Psoas muscle (tissue), 8 donors: Measurements from ENCODE around the gene NDUFAF7. TPM values are rescaled to one million over a fixed set of nuclear protein-coding genes. Genes with fewer than 3 reads are reported as not detected.

Experiments used
- ATAC-seq, 4 donors: fragments of 200-7000 bp; cut with Tn5 transposase; one replicate each; pipeline ENCODE4 v1.9.1; 2020; ENCODE audit warnings: moderate library complexity in 3 of 4, mild to moderate bottlenecking in 2 of 4
- DNase-seq, 2 donors: peaks; one replicate each; pipeline ENCODE4 v3.0.0-alpha.2; 2020
- H3K27ac ChIP-seq: fragments of 200-600 bp; one replicate; pipeline ENCODE4 v1.8.0; 2022
- H3K27me3 ChIP-seq, 3 donors: fragments of 200-600 bp in 1 of 3; one replicate each; pipeline versions ENCODE4 v1.6.1 to v1.8.0; 2013 to 2022; ENCODE audit warnings: low read length in 2 of 3, mild to moderate bottlenecking in 2 of 3, moderate library complexity in 1 of 3; ENCODE audit not compliant: insufficient read depth in 3 of 3
- H3K36me3 ChIP-seq, 2 donors: fragments of 200-600 bp in 1 of 2; one replicate each; pipeline versions ENCODE4 v1.6.1 to v1.8.0; 2013 to 2022; ENCODE audit warnings: low read depth in 1 of 2, mild to moderate bottlenecking in 1 of 2, moderate library complexity in 1 of 2; ENCODE audit not compliant: insufficient read depth in 1 of 2
- H3K4me1 ChIP-seq: fragments of 200-600 bp; one replicate; pipeline ENCODE4 v1.8.0; 2022
- H3K4me3 ChIP-seq: fragments of 200-600 bp; one replicate; pipeline ENCODE4 v1.8.0; 2022; ENCODE audit warnings: mild to moderate bottlenecking
- H3K9me3 ChIP-seq: fragments of 200-600 bp; one replicate; pipeline ENCODE4 v1.8.0; 2022
- WGBS, 3 donors: extraction: QIAGEN DNeasy Blood & Tissue Kit; methylation state at CpG; one replicate each; pipeline versions ENCODE4 v1.1.6 to v1.1.7; 2013; 5-methylcytosine and 5-hydroxymethylcytosine counted together
- intact Hi-C, 2 donors: fragments of 100-400 bp; cut with DNase I; formaldehyde crosslinking; loops; one replicate each; pipeline versions ENCODE4 v1.11.0 to v1.14.2; 2022
- polyA plus RNA-seq, 3 donors: library from polyadenylated mRNA; stranded (reverse); fragments of 200-250 nt; gene quantifications; one replicate each; pipeline ENCODE4 v1.2.3, GENCODE V29; 2013
- total RNA-seq, 4 donors: library from RNA; stranded (reverse); fragmentation: NEBNext Ultra II Directional in 2 of 4; extraction: Animal tissue kit (Norgen Biotek cat#: 25700) in 2 of 4; gene quantifications; one replicate each; pipeline versions ENCODE4 v1.2.1 to v1.2.4, GENCODE V29; 2021 to 2023
- TF ChIP-seq, protein P1 (sequence below): fragments of 200-600 bp; IDR thresholded peaks from one replicate; pipeline ENCODE4 v1.8.0; 2022; ENCODE audit warnings: antibody characterized with exemption
- donor health status: healthy with polysubstance abuse.
- donor health status: DM: no; HTN: no; CAD: no; lungs with moderate emphysema.
- donor health status: Bipolar disorder and iron deficiency.
- donor health status: healthy.
- donor health status: DM: yes; HTN: yes; CAD: no.
- donor health status: DM: no; HTN: no; CAD: no.
- donor health status: DM: no; HTN: no; CAD: no.
- donor health status: DM: yes; HTN: yes; CAD: no.

Gene NDUFAF7
- total and polyA plus RNA-seq, 7 donors: 15.1 to 31.1 (median 20.8) TPM

DNA sequence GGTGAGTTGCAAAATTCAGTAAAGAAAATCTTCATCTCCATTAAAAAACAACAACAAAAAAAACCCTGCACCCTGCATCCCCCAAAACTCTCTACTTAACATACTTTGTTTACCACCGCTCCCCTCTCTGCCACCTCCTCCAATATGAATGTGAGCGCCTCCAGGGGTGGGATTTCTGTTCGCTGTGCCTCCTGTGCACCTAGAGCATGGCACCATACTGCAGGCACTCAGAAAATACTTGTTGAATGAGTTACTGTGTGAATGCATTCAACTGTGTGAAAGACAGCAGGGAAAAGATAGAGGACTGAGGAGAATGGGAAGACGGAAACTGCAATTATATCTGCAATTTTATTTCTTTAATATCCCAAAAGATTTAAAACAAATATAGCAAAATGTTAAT, 4.6 kb upstream of the NDUFAF7 start:
- TF ChIP-seq, protein P1, sequence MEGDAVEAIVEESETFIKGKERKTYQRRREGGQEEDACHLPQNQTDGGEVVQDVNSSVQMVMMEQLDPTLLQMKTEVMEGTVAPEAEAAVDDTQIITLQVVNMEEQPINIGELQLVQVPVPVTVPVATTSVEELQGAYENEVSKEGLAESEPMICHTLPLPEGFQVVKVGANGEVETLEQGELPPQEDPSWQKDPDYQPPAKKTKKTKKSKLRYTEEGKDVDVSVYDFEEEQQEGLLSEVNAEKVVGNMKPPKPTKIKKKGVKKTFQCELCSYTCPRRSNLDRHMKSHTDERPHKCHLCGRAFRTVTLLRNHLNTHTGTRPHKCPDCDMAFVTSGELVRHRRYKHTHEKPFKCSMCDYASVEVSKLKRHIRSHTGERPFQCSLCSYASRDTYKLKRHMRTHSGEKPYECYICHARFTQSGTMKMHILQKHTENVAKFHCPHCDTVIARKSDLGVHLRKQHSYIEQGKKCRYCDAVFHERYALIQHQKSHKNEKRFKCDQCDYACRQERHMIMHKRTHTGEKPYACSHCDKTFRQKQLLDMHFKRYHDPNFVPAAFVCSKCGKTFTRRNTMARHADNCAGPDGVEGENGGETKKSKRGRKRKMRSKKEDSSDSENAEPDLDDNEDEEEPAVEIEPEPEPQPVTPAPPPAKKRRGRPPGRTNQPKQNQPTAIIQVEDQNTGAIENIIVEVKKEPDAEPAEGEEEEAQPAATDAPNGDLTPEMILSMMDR: no peak
- 92 to 96% (median 96%) methylated on average over 4 of the region's 4 CpGs for WGBS, 3 donors
- no peak overlapping the region for H3K27ac ChIP-seq

GRCh38 chr2:37228788-37229187, 2.7 kb upstream of the NDUFAF7 start:
- intact Hi-C loops: no loop called here
- H3K4me1 ChIP-seq: peaks cover 34% of the 10 kb centered on the region
- WGBS, 3 donors: 96 to 97% (median 96%) methylated on average over 3 of the region's 3 CpGs

More for the DNA sequence above, 4.6 kb upstream of the NDUFAF7 start:
- no peak for ATAC-seq
- no peak overlapping the region for H3K4me3 ChIP-seq
- no peaks in the 10 kb centered on the region for H3K9me3 ChIP-seq
- H3K27me3 ChIP-seq: no peaks in the 10 kb centered on the region
- peaks cover 13 to 56% of the 10 kb centered on the region in 2 donors for H3K36me3 ChIP-seq
- H3K4me1 ChIP-seq: peaks cover 23% of the 10 kb centered on the region
- DNase-seq: no peak
- intact Hi-C loops: no loop called here

DNA sequence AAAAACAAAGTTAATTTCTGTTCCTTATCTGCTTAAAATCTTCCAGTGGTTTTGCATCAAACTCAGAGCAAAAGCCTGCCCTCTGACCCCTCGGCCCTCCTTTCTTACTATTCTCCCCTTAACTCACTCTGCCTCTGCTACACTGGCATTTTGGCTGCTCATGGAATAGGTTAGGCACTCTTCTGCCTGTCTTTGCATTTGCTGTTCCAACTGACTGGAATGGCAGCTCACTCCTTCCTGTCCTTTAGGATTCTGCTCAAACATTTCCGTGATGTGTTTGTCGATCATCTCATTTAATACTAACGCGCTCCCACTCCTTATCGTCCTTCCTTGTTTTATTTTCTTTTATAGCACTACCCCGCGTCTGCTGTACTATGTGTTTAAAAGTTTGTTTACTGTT, 877 bp upstream of the NDUFAF7 start:
- Histone ChIP-seq H3K4me3 (peak overlapping the region; percentile 84), H3K4me1 (peaks cover 30% of the 10 kb centered on the region), H3K9me3 (no peaks in the 10 kb centered on the region), H3K36me3 (peaks cover 9 to 34% of the 10 kb centered on the region in 2 donors), H3K27me3 (no peaks in the 10 kb centered on the region), H3K27ac (peak overlapping the region; percentile 91)
- DNase-seq (no peak), ATAC-seq (peak in 1 of 4 donors; percentile 18)
- intact Hi-C loops: loop anchor here in 1 of 2 donors (5.0 kb wide), 2 partner anchors 73 to 148 kb away; partner anchors contain the start of genes EIF2AK2, GPATCH11 and HEATR5B
- 1 to 2% (median 1%) methylated on average over 8 of the region's 8 CpGs for WGBS, 3 donors
- TF ChIP-seq, protein P1: no peak

More at GRCh38 chr2:37228788-37229187, 2.7 kb upstream of the NDUFAF7 start:
- no peak overlapping the region for H3K4me3 ChIP-seq
- H3K27ac ChIP-seq: no peak overlapping the region
- no peaks in the 10 kb centered on the region for H3K9me3 ChIP-seq
- peaks cover 9 to 37% of the 10 kb centered on the region in 2 donors for H3K36me3 ChIP-seq
- ATAC-seq (no peak), DNase-seq (no peak)
- TF ChIP-seq, protein P1: no peak
- H3K27me3 ChIP-seq: no peaks in the 10 kb centered on the region

GRCh38 chr2:37232131-37232933, 874 bp downstream of the NDUFAF7 start:
- Histone ChIP-seq H3K27ac (peak overlapping the region; percentile 91), H3K4me1 (peaks cover 27% of the 10 kb centered on the region)

More at GRCh38 chr2:37232131-37232933, 874 bp downstream of the NDUFAF7 start:
- WGBS, 3 donors: 6 to 7% (median 7%) methylated on average over 18 of the region's 18 CpGs
- ATAC-seq (peak; percentile 39 to 61 (median 56)), DNase-seq (peak; percentile 20 to 53)
- TF ChIP-seq, protein P1: no peak
- intact Hi-C loops: loop anchor here in 1 of 2 donors (5.0 kb wide), 2 partner anchors 75 to 150 kb away; partner anchors contain the start of genes EIF2AK2, GPATCH11 and HEATR5B
- H3K9me3 ChIP-seq: no peaks in the 10 kb centered on the region
- peaks cover 9 to 39% of the 10 kb centered on the region in 2 donors for H3K36me3 ChIP-seq
- peak overlapping the region; percentile 84 for H3K4me3 ChIP-seq
- no peaks in the 10 kb centered on the region for H3K27me3 ChIP-seq
